ENCODE results near the gene RNF169. TPM values are rescaled to one million over a fixed set of nuclear protein-coding genes. Genes with fewer than 3 reads are reported as not detected.

The RNF169 gene
- total RNA-seq, 2 donors from 2014 or later = 22.1 to 30.1 TPM

- Histone ChIP-seq H3K4me3 (peak overlapping the region; percentile 27), H3K4me1 (ENCODE audit: control insufficient read depth in 1 of 2, low read depth in 2 of 2) (peaks cover 6 to 12% of the 10 kb centered on the region in 2 donors), H3K36me3 (no peaks in the 10 kb centered on the region), H3K9me3 (no peaks in the 10 kb centered on the region), H3K27me3 (replicated peaks; ENCODE audit: insufficient read depth) (no peaks in the 10 kb centered on the region), H3K27ac (no peak overlapping the region)
- no peak for ATAC-seq (ENCODE audit: insufficient number of reproducible peaks, low FRiP score, low read depth)
- DNase-seq (ENCODE audit: low spot score) = no peak
- no peak for TF ChIP-seq CTCF (IDR thresholded peaks at IDR 0.05)
These were observed 17.9 kb upstream of the RNF169 start for GRCh38 chr11:74730571-74731260.

GRCh38 chr11:74731301-74732094 is 17.2 kb upstream of the RNF169 start, which contains the start of gene CHRDL2:
Gene CHRDL2 (minus strand): TSS chr11:74731426. CDS start chr11:74730888, 538 bp downstream.
- no peak for DNase-seq (ENCODE audit: low spot score)
- H3K36me3 ChIP-seq = no peaks in the 10 kb centered on the region
- H3K4me1 ChIP-seq (ENCODE audit: control insufficient read depth in 1 of 2, low read depth in 2 of 2) = peaks cover 6% of the 10 kb centered on the region in 2 donors
- no peak for ATAC-seq (ENCODE audit: insufficient number of reproducible peaks, low FRiP score, low read depth)
- H3K9me3 ChIP-seq = no peaks in the 10 kb centered on the region
- H3K27me3 ChIP-seq (replicated peaks; ENCODE audit: insufficient read depth) = no peaks in the 10 kb centered on the region
- peak within 1 kb of the TSS; percentile 68 for H3K4me3 ChIP-seq
- no peak within 1 kb of the TSS for H3K27ac ChIP-seq
- no peak for TF ChIP-seq CTCF (IDR thresholded peaks at IDR 0.05)

GRCh38 chr11:74734559-74734925 is 14.1 kb upstream of the RNF169 start:
- Histone ChIP-seq H3K27me3 (replicated peaks; ENCODE audit: insufficient read depth) (no peaks in the 10 kb centered on the region), H3K4me3 (no peak overlapping the region), H3K36me3 (no peaks in the 10 kb centered on the region), H3K9me3 (no peaks in the 10 kb centered on the region), H3K27ac (no peak overlapping the region), H3K4me1 (ENCODE audit: control insufficient read depth in 1 of 2, low read depth in 2 of 2) (peaks cover 6% of the 10 kb centered on the region in 2 donors)
- no peak for TF ChIP-seq CTCF (IDR thresholded peaks at IDR 0.05)
- DNase-seq (ENCODE audit: low spot score) = no peak
- no peak for ATAC-seq (ENCODE audit: insufficient number of reproducible peaks, low FRiP score, low read depth)

- Histone ChIP-seq H3K36me3 (no peaks in the 10 kb centered on the region), H3K4me1 (ENCODE audit: control insufficient read depth in 1 of 2, low read depth in 2 of 2) (peaks cover 6% of the 10 kb centered on the region in 2 donors), H3K9me3 (no peaks in the 10 kb centered on the region), H3K27ac (no peak overlapping the region), H3K27me3 (replicated peaks; ENCODE audit: insufficient read depth) (no peaks in the 10 kb centered on the region), H3K4me3 (no peak overlapping the region)
- no peak for TF ChIP-seq CTCF (IDR thresholded peaks at IDR 0.05)
- DNase-seq (ENCODE audit: low spot score) (no peak), ATAC-seq (ENCODE audit: insufficient number of reproducible peaks, low FRiP score, low read depth) (no peak)
These were observed 13.2 kb upstream of the RNF169 start for GRCh38 chr11:74735365-74735928.

- Histone ChIP-seq H3K9me3 (no peaks in the 10 kb centered on the region), H3K4me1 (ENCODE audit: control insufficient read depth in 1 of 2, low read depth in 2 of 2) (peaks cover 6% of the 10 kb centered on the region in 2 donors), H3K36me3 (no peaks in the 10 kb centered on the region), H3K4me3 (no peak overlapping the region), H3K27me3 (replicated peaks; ENCODE audit: insufficient read depth) (no peaks in the 10 kb centered on the region), H3K27ac (no peak overlapping the region)
- no peak for TF ChIP-seq CTCF (IDR thresholded peaks at IDR 0.05)
- ATAC-seq (ENCODE audit: insufficient number of reproducible peaks, low FRiP score, low read depth) (no peak), DNase-seq (ENCODE audit: low spot score) (no peak)
These were observed 12.6 kb upstream of the RNF169 start for GRCh38 chr11:74736031-74736430.

Measured in thoracic aorta (tissue), 2 donors.